HCT116 (cell line): Measurements from ENCODE around the gene TAF4B. TPM values are rescaled to one million over a fixed set of nuclear protein-coding genes. Genes with fewer than 3 reads are reported as not detected.

Experiments
- ATAC-seq: fragments of 200-7000 bp; cut with Tn5 transposase; 2 replicates; pipeline ENCODE4 v1.9.1; 2020; ENCODE audit warnings: mild to moderate bottlenecking, moderate library complexity
- BruUV-seq: library from RNA; stranded (reverse); fragments of 400-500 nt; replicated peaks from 2 replicates; lab custom pipeline; 2021; lab: Mats Ljungman, UMichigan
- CTCF ChIA-PET: fragments of 300-600 bp; sonication (Branson Sonifier 250); formaldehyde crosslinking; loops from one replicate; lab custom pipeline; 2021; ENCODE audit warnings: antibody characterized with exemption; lab: Charles Lee
- POLR2A ChIA-PET: fragments of 300-600, 350-600 bp; sonication (Branson Sonifier 250); formaldehyde crosslinking; loops from one replicate; lab custom pipeline; 2021; ENCODE audit warnings: antibody characterized with exemption; lab: Charles Lee
- RAD21 ChIA-PET, 2 experiments: fragments of 300-600 bp; sonication (Branson Sonifier 250); formaldehyde crosslinking; loops; one replicate each; lab custom pipeline; 2023; ENCODE audit warnings: low total read pairs in 2 of 2; ENCODE audit not compliant: uncharacterized antibody in 2 of 2, unreplicated experiment in 2 of 2, low non-redundant PET in 1 of 2; lab: Charles Lee
- DNase-seq: peaks from one replicate; pipeline ENCODE4 v3.0.0-alpha.2; 2010; ENCODE audit warnings: low read depth, low spot score
- H2AFZ ChIP-seq: fragments of 200-600 bp; shearing (Covaris generic), sonication (generic); 2 replicates; pipeline ENCODE4 v1.6.1; 2017; ENCODE audit warnings: low read depth, mixed run types, mixed read lengths, antibody characterized with exemption, low read length; ENCODE audit not compliant: poor library complexity, severe bottlenecking
- H3K27ac ChIP-seq: 2 replicates; pipeline ENCODE4 v1.5.1; 2012; ENCODE audit warnings: low read depth, low read length
- H3K27me3 ChIP-seq: fragments of 200-600 bp; sonication (generic); 2 replicates; pipeline ENCODE4 v1.6.1; 2016; ENCODE audit warnings: mixed run types, low read length, mixed read lengths; ENCODE audit not compliant: insufficient read depth
- H3K36me3 ChIP-seq, 2 experiments: fragments of 200-500 bp in 1 of 2; fragments of 200-600 bp in 1 of 2; sonication (Bioruptor generic) in 1 of 2; sonication (generic) in 1 of 2; 2 replicates each; pipeline versions ENCODE4 v1.5.1 to v1.6.1; 2014 to 2016; ENCODE audit warnings: low read length in 2 of 2, inconsistent platforms in 1 of 2, mixed read lengths in 1 of 2, mixed run types in 1 of 2; ENCODE audit not compliant: insufficient read depth in 2 of 2, control insufficient read depth in 1 of 2
- H3K4me1 ChIP-seq, 2 experiments: fragments of 200-600 bp in 1 of 2; sonication (generic) in 1 of 2; 2 replicates each; pipeline versions ENCODE4 v1.5.1 to v1.6.1; 2012 to 2017; ENCODE audit warnings: low read length in 2 of 2, inconsistent platforms in 1 of 2, mild to moderate bottlenecking in 1 of 2, mixed read lengths in 1 of 2, mixed run types in 1 of 2, moderate library complexity in 1 of 2; ENCODE audit not compliant: insufficient read depth in 2 of 2, control insufficient read depth in 1 of 2
- H3K4me2 ChIP-seq: fragments of 200-600 bp; sonication (generic); 2 replicates; pipeline ENCODE4 v1.6.1; 2017; ENCODE audit warnings: mixed run types, low read length, mixed read lengths
- H3K4me3 ChIP-seq, 2 experiments: fragments of 200-600 bp in 1 of 2; sonication (generic) in 1 of 2; replicated peaks in 1 of 2; 2 replicates each; pipeline ENCODE4 v1.5.1; 2011 to 2016; ENCODE audit warnings: low read length in 2 of 2, control low read depth in 1 of 2, low read depth in 1 of 2, mild to moderate bottlenecking in 1 of 2, mixed read lengths in 1 of 2, mixed run types in 1 of 2
- H3K79me2 ChIP-seq: fragments of 200-600 bp; sonication (generic); 2 replicates; pipeline ENCODE4 v1.6.1; 2017; ENCODE audit warnings: mild to moderate bottlenecking, mixed run types, low read length, moderate library complexity, mixed read lengths; ENCODE audit not compliant: insufficient read depth
- H3K9ac ChIP-seq: fragments of 200-600 bp; sonication (generic); 2 replicates; pipeline ENCODE4 v1.6.1; 2016; ENCODE audit warnings: low read length, mixed read lengths
- H3K9me2 ChIP-seq: fragments of 200-600 bp; sonication (generic), shearing (Covaris generic); 2 replicates; pipeline ENCODE4 v1.6.1; 2017; ENCODE audit warnings: mixed run types, mild to moderate bottlenecking, moderate library complexity; ENCODE audit not compliant: insufficient read depth
- H3K9me3 ChIP-seq, 2 experiments: fragments of 200-500 bp in 1 of 2; fragments of 200-600 bp in 1 of 2; sonication (Bioruptor generic) in 1 of 2; sonication (generic) in 1 of 2; 2 replicates each; pipeline ENCODE4 v1.6.1; 2014 to 2017; ENCODE audit warnings: low read length in 2 of 2, mixed read lengths in 2 of 2, inconsistent platforms in 1 of 2, low read depth in 1 of 2, mild to moderate bottlenecking in 1 of 2, mixed run types in 1 of 2, moderate library complexity in 1 of 2; ENCODE audit not compliant: control insufficient read depth in 1 of 2, insufficient read depth in 1 of 2
- H4K20me1 ChIP-seq: fragments of 200-600 bp; sonication (generic), shearing (Covaris generic); 2 replicates; pipeline ENCODE4 v1.6.1; 2017; ENCODE audit warnings: mixed run types, mild to moderate bottlenecking, moderate library complexity; ENCODE audit not compliant: insufficient read depth
- CEBPB ChIP-seq: IDR thresholded peaks from 2 replicates; pipeline ENCODE4 v1.6.1; 2012; ENCODE audit warnings: low read depth
- EGR1 ChIP-seq: IDR thresholded peaks from 2 replicates; pipeline ENCODE4 v1.6.1; 2012; ENCODE audit warnings: low read depth
- ELF1 ChIP-seq: IDR thresholded peaks from 2 replicates; pipeline ENCODE4 v1.6.1; 2012; ENCODE audit warnings: low read depth, borderline replicate concordance
- EZH2 ChIP-seq: fragments of 200-600 bp; sonication (generic); IDR thresholded peaks from 2 replicates; pipeline ENCODE4 v1.6.1; 2017; ENCODE audit warnings: antibody characterized with exemption, mixed run types
- EZH2phosphoT487 ChIP-seq: fragments of 200-600 bp; IDR thresholded peaks from 2 replicates; pipeline ENCODE4 v1.6.1; 2018; ENCODE audit warnings: antibody characterized with exemption, borderline replicate concordance
- JUND ChIP-seq: IDR thresholded peaks from 2 replicates; pipeline ENCODE4 v1.6.1; 2012
- POLR2A ChIP-seq: IDR thresholded peaks from 2 replicates; pipeline ENCODE4 v1.7.0; 2011; ENCODE audit warnings: borderline replicate concordance; ENCODE audit not compliant: insufficient read depth, insufficient read length; ENCODE audit errors: extremely low read depth
- RAD21 ChIP-seq: IDR thresholded peaks from 2 replicates; pipeline ENCODE4 v1.6.1; 2012; ENCODE audit warnings: low read depth, mild to moderate bottlenecking
- SIN3A ChIP-seq: IDR thresholded peaks from 2 replicates; pipeline ENCODE4 v1.6.1; 2012; ENCODE audit warnings: low read depth
- SRF ChIP-seq: IDR thresholded peaks from 2 replicates; pipeline ENCODE4 v1.6.1; 2012; ENCODE audit warnings: low read depth
- TCF7L2 ChIP-seq: IDR thresholded peaks from 2 replicates; pipeline ENCODE4 v1.7.0; 2011; ENCODE audit warnings: borderline replicate concordance, inconsistent platforms; ENCODE audit not compliant: insufficient read depth, insufficient read length; ENCODE audit errors: extremely low read depth
- YY1 ChIP-seq: IDR thresholded peaks from 2 replicates; pipeline ENCODE4 v1.6.1; 2011; ENCODE audit warnings: low read length, low read depth, moderate library complexity, mild to moderate bottlenecking; ENCODE audit not compliant: insufficient replicate concordance; ENCODE audit errors: extremely low read depth
- ZFX ChIP-seq: fragments of 450-650 bp; IDR thresholded peaks from 2 replicates; pipeline ENCODE4 v1.6.1; 2017
- ZNF274 ChIP-seq: fragments of 200-500 bp; sonication (Bioruptor generic); IDR thresholded peaks from 2 replicates; pipeline ENCODE4 v1.6.1; 2014; ENCODE audit warnings: mild to moderate bottlenecking, low read depth, low read length, inconsistent platforms
- intact Hi-C: fragments of 100-400 bp; cut with micrococcal nuclease; formaldehyde crosslinking; loops from 2 replicates; pipeline ENCODE4 v1.10.0; 2022
- total RNA-seq: library from RNA; stranded (reverse); gene quantifications from one replicate; pipeline ENCODE4 v1.2.1, GENCODE V29; 2021; ENCODE audit not compliant: unreplicated experiment
- TF ChIP-seq, protein P1 (sequence below): IDR thresholded peaks from 2 replicates; pipeline ENCODE4 v1.6.1; 2012
- TF ChIP-seq, protein P2 (sequence below): IDR thresholded peaks from 2 replicates; pipeline ENCODE4 v1.6.1; 2012; ENCODE audit warnings: low read depth
- TF ChIP-seq, protein P3 (sequence below): IDR thresholded peaks from 2 replicates; pipeline ENCODE4 v1.6.1; 2012

Gene TAF4B
- total RNA-seq, 1 experiment from 2014 or later = 17.8 TPM

DNA sequence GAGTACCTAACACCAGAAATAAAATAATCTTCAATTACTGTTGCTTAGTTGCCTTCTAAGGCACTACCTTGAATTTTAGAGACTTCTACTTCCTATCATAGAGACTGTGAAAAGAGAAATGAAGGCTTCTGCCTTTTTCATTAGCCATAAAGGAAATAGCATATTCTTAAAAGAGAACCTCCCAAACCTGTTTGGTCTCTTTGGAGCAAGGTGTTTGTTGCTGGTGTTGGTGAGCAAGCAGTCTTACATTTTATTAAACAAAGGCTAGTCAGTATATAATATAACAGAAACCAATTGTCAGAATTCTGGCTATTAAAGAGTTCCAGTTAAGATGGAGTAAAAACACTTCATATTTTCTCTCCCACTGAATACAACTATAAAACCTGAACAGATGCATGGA is 116.4 kb downstream of the TAF4B start:
- Histone ChIP-seq H3K4me3 (no peak overlapping the region), H3K4me1 (no peaks in the 10 kb centered on the region), H3K4me2 (no peak overlapping the region), H3K79me2 (no peaks in the 10 kb centered on the region), H3K9me3 (peaks cover 6 to 11% of the 10 kb centered on the region in 2 experiments; a peak in 3 of 4 replicates), H3K9me2 (no peaks in the 10 kb centered on the region), H3K9ac (no peak overlapping the region), H3K27me3 (no peaks in the 10 kb centered on the region)
- DNase-seq (no peak), ATAC-seq (no peak)
- intact Hi-C loops = no loop called here
- CTCF ChIA-PET = no interaction called here
- RAD21 ChIA-PET = no interaction called here
- BruUV-seq = no TSS peak
- TF ChIP-seq ZNF274 = no peak
- TF ChIP-seq CEBPB = no peak
- TF ChIP-seq, all 23 proteins: peak for 0
- Histone ChIP-seq H2AFZ (no peak overlapping the region), H4K20me1 (no peaks in the 10 kb centered on the region), H3K27ac (no peak overlapping the region), H3K36me3 (peaks cover 0 to 8% of the 10 kb centered on the region in 2 experiments; a peak in 2 of 4 replicates)
- POLR2A ChIA-PET = no interaction called here

DNA sequence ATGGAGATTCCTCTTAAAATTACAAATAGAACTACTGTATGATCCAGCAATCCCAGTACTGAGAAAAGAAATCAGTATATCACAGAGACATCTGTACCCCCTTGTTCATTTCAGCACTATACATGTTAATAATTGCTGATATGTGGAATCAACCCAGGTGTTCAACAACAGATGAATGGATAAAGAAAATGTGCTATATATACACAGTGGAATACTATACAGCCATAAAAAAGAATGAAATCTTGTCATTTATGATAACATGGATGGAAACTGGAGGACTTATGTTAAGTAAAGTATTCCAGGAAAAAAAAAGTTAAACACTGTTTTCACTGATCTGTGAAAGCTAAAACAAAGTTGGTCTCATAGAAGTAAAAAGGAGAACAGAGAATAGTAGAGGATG is 124.7 kb downstream of the TAF4B start:
- CTCF ChIA-PET = no interaction called here
- Histone ChIP-seq H3K36me3 (no peaks in the 10 kb centered on the region; a peak in 1 of 4 replicates), H3K9me3 (peaks cover 1 to 10% of the 10 kb centered on the region in 2 experiments; a peak in 3 of 4 replicates)

More for the DNA sequence above, 124.7 kb downstream of the TAF4B start:
- no peaks in the 10 kb centered on the region for H3K9me2 ChIP-seq
- no peaks in the 10 kb centered on the region for H3K79me2 ChIP-seq
- no peaks in the 10 kb centered on the region for H3K4me1 ChIP-seq
- RAD21 ChIA-PET = no interaction called here
- ATAC-seq (no peak), DNase-seq (no peak)
- no peaks in the 10 kb centered on the region for H4K20me1 ChIP-seq
- no peak overlapping the region for H2AFZ ChIP-seq
- intact Hi-C loops = no loop called here
- H3K9ac ChIP-seq = no peak overlapping the region
- no peak overlapping the region for H3K4me3 ChIP-seq
- TF ChIP-seq ZNF274 (no peak), EGR1 (no peak), JUND (no peak), EZH2 (no peak), SRF (no peak), EZH2phosphoT487 (no peak), TCF7L2 (no peak), POLR2A (no peak), ELF1 (no peak), YY1 (no peak), SIN3A (no peak), ZFX (no peak), RAD21 (no peak)
- TF ChIP-seq, protein P1, sequence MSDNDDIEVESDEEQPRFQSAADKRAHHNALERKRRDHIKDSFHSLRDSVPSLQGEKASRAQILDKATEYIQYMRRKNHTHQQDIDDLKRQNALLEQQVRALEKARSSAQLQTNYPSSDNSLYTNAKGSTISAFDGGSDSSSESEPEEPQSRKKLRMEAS = no peak
- TF ChIP-seq, protein P2, sequence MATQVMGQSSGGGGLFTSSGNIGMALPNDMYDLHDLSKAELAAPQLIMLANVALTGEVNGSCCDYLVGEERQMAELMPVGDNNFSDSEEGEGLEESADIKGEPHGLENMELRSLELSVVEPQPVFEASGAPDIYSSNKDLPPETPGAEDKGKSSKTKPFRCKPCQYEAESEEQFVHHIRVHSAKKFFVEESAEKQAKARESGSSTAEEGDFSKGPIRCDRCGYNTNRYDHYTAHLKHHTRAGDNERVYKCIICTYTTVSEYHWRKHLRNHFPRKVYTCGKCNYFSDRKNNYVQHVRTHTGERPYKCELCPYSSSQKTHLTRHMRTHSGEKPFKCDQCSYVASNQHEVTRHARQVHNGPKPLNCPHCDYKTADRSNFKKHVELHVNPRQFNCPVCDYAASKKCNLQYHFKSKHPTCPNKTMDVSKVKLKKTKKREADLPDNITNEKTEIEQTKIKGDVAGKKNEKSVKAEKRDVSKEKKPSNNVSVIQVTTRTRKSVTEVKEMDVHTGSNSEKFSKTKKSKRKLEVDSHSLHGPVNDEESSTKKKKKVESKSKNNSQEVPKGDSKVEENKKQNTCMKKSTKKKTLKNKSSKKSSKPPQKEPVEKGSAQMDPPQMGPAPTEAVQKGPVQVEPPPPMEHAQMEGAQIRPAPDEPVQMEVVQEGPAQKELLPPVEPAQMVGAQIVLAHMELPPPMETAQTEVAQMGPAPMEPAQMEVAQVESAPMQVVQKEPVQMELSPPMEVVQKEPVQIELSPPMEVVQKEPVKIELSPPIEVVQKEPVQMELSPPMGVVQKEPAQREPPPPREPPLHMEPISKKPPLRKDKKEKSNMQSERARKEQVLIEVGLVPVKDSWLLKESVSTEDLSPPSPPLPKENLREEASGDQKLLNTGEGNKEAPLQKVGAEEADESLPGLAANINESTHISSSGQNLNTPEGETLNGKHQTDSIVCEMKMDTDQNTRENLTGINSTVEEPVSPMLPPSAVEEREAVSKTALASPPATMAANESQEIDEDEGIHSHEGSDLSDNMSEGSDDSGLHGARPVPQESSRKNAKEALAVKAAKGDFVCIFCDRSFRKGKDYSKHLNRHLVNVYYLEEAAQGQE = no peak
- TF ChIP-seq, protein P3, sequence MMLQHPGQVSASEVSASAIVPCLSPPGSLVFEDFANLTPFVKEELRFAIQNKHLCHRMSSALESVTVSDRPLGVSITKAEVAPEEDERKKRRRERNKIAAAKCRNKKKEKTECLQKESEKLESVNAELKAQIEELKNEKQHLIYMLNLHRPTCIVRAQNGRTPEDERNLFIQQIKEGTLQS = no peak
- H3K27me3 ChIP-seq = no peaks in the 10 kb centered on the region
- POLR2A ChIA-PET = no interaction called here
- no peak overlapping the region for H3K27ac ChIP-seq
- H3K4me2 ChIP-seq = no peak overlapping the region
- BruUV-seq = no TSS peak
